SK-N-SH (cell line): ENCODE results near the gene BOLL. TPM values are rescaled to one million over a fixed set of nuclear protein-coding genes. Genes with fewer than 3 reads are reported as not detected.

Source experiments
- CTCF ChIA-PET: fragments of 300-600, 350-600 bp; formaldehyde crosslinking; extraction: SDS; loops from one replicate; lab custom pipeline; 2021; lab: Yijun Ruan, JAX
- POLR2A ChIA-PET: fragments of 350-600 bp; sonication (Branson Sonifier 250); formaldehyde crosslinking; extraction: SDS; loops from one replicate; lab custom pipeline; 2020; ENCODE audit warnings: antibody characterized with exemption, inconsistent platforms; lab: Yijun Ruan, JAX
- DNase-seq: peaks from one replicate; pipeline ENCODE4 v3.0.0; 2012
- H2AFZ ChIP-seq: fragments of 200-600 bp; sonication (generic); 2 replicates; pipeline ENCODE4 v1.8.1; 2016; ENCODE audit warnings: antibody characterized with exemption, mild to moderate bottlenecking, low read depth
- H3F3A ChIP-seq: fragments of 200-600 bp; sonication (generic); replicated peaks from 2 replicates; pipeline ENCODE3; 2016; ENCODE audit warnings: antibody characterized with exemption, mild to moderate bottlenecking; ENCODE audit not compliant: insufficient read depth
- H3K27ac ChIP-seq, 2 experiments: fragments of 200-500 bp in 1 of 2; fragments of 200-600 bp in 1 of 2; sonication (Bioruptor generic) in 1 of 2; sonication (generic), shearing (Covaris generic) in 1 of 2; 2 replicates each; pipeline versions ENCODE4 v1.5.1 to v1.6.1; 2014 to 2016; ENCODE audit warnings: low read depth in 2 of 2, inconsistent platforms in 1 of 2, low read length in 1 of 2, mild to moderate bottlenecking in 1 of 2, mixed read lengths in 1 of 2
- H3K27me3 ChIP-seq: fragments of 200-600 bp; sonication (generic), shearing (Covaris generic); 2 replicates; pipeline ENCODE4 v1.6.1; 2016; ENCODE audit warnings: mixed run types; ENCODE audit not compliant: insufficient read depth
- H3K36me3 ChIP-seq, 2 experiments: fragments of 200-500 bp in 1 of 2; fragments of 200-600 bp in 1 of 2; sonication (Bioruptor generic) in 1 of 2; sonication (generic) in 1 of 2; replicated peaks in 1 of 2; 2 replicates each; pipeline versions ENCODE3 to v1.5.1; 2014 to 2016; ENCODE audit warnings: low read length in 1 of 2, mild to moderate bottlenecking in 1 of 2; ENCODE audit not compliant: insufficient read depth in 2 of 2, control insufficient read depth in 1 of 2
- H3K4me1 ChIP-seq, 2 experiments: fragments of 200-500 bp in 1 of 2; fragments of 200-600 bp in 1 of 2; sonication (Bioruptor generic) in 1 of 2; sonication (generic), shearing (Covaris generic) in 1 of 2; 2 replicates each; pipeline versions ENCODE4 v1.5.1 to v1.6.1; 2014 to 2016; ENCODE audit warnings: low read depth in 1 of 2, low read length in 1 of 2, mixed run types in 1 of 2; ENCODE audit not compliant: insufficient read depth in 2 of 2, control insufficient read depth in 1 of 2
- H3K4me2 ChIP-seq: fragments of 200-600 bp; sonication (generic), shearing (Covaris generic); 2 replicates; pipeline ENCODE4 v1.6.1; 2017; ENCODE audit warnings: mixed run types
- H3K4me3 ChIP-seq, 2 experiments: fragments of 200-500 bp in 1 of 2; fragments of 200-600 bp in 1 of 2; sonication (Bioruptor generic) in 1 of 2; sonication (generic), shearing (Covaris generic) in 1 of 2; 2 replicates each; pipeline versions ENCODE4 v1.5.1 to v1.8.1; 2014 to 2016; ENCODE audit warnings: low read depth in 2 of 2, inconsistent platforms in 1 of 2, low read length in 1 of 2, mild to moderate bottlenecking in 1 of 2, mixed read lengths in 1 of 2, moderate library complexity in 1 of 2
- H3K79me2 ChIP-seq: fragments of 200-600 bp; sonication (generic); 2 replicates; pipeline ENCODE4 v1.8.1; 2017; ENCODE audit warnings: mild to moderate bottlenecking; ENCODE audit not compliant: insufficient read depth
- H3K9ac ChIP-seq: fragments of 200-600 bp; sonication (generic); 2 replicates; pipeline ENCODE4 v1.6.1; 2017; ENCODE audit warnings: mixed run types
- H3K9me2 ChIP-seq: fragments of 200-600 bp; sonication (generic); 2 replicates; pipeline ENCODE4 v1.6.1; 2017; ENCODE audit warnings: mixed run types
- H3K9me3 ChIP-seq: fragments of 200-600 bp; sonication (generic); 2 replicates; pipeline ENCODE4 v1.6.1; 2017; ENCODE audit warnings: mixed run types, mild to moderate bottlenecking, moderate library complexity
- H4K20me1 ChIP-seq: fragments of 200-600 bp; sonication (generic); 2 replicates; pipeline ENCODE4 v1.6.1; 2017; ENCODE audit warnings: mild to moderate bottlenecking, mixed run types; ENCODE audit not compliant: insufficient read depth
- FOXJ3 ChIP-seq: sonication (generic); formaldehyde crosslinking; IDR thresholded peaks from 2 replicates; pipeline ENCODE4 v1.5.1; 2020; ENCODE audit warnings: mild to moderate bottlenecking, missing genetic modification reagents
- FOXM1 ChIP-seq: IDR thresholded peaks from 2 replicates; pipeline ENCODE4 v1.4.0; 2012; ENCODE audit warnings: low read depth, mild to moderate bottlenecking
- MXI1 ChIP-seq: IDR thresholded peaks from 2 replicates; pipeline ENCODE4 v1.6.1; 2012; ENCODE audit warnings: mild to moderate bottlenecking, low read depth, low read length, improper control_type of control experiment
- POLR2AphosphoS5 ChIP-seq: IDR thresholded peaks from 2 replicates; pipeline ENCODE4 v1.6.1; 2012; ENCODE audit warnings: low read depth, low read length
- SIN3A ChIP-seq: IDR thresholded peaks from 2 replicates; pipeline ENCODE4 v1.6.1; 2012; ENCODE audit warnings: low read depth, mild to moderate bottlenecking, low read length, moderate library complexity, borderline replicate concordance
- SMC3 ChIP-seq: IDR thresholded peaks from 2 replicates; pipeline ENCODE4 v1.6.1; 2012; ENCODE audit warnings: low read depth, low read length, improper control_type of control experiment
- TAF1 ChIP-seq: IDR thresholded peaks from 2 replicates; pipeline ENCODE4 v1.6.1; 2012; ENCODE audit warnings: low read depth, mild to moderate bottlenecking, low read length, moderate library complexity, borderline replicate concordance
- TCF12 ChIP-seq: IDR thresholded peaks from 2 replicates; pipeline ENCODE4 v1.4.0; 2012
- YY1 ChIP-seq: IDR thresholded peaks from 2 replicates; pipeline ENCODE4 v1.4.0; 2012; ENCODE audit warnings: low read depth, mild to moderate bottlenecking
- WGBS: methylation state at CpG from one replicate; pipeline ENCODE4 v1.1.6; 2017; ENCODE audit warnings: low lambda C conversion rate; 5-methylcytosine and 5-hydroxymethylcytosine counted together
- polyA plus RNA-seq, 3 experiments: library from polyadenylated mRNA; depleted of rRNA; stranded (reverse); fragments of >200 nt; gene quantifications; 2 replicates each; pipeline ENCODE4 v1.2.3, GENCODE V29; 2012
- TF ChIP-seq, protein P1 (sequence below): IDR thresholded peaks from 2 replicates; pipeline ENCODE4 v1.6.1; 2012; ENCODE audit warnings: mild to moderate bottlenecking, low read depth, low read length, moderate library complexity
- TF ChIP-seq, protein P2 (sequence below): fragments of 150-350 bp; IDR thresholded peaks from 2 replicates; pipeline ENCODE4 v1.6.1; 2016; ENCODE audit warnings: mild to moderate bottlenecking, low read depth, low read length
- TF ChIP-seq, protein P3 (sequence below): IDR thresholded peaks from 2 replicates; pipeline ENCODE4 v1.4.0; 2012; ENCODE audit warnings: low read depth
- TF ChIP-seq, protein P4 (sequence below): fragments of 150-350 bp; IDR thresholded peaks from 2 replicates; pipeline ENCODE4 v1.6.1; 2017; ENCODE audit warnings: antibody characterized with exemption, low read length, low read depth, borderline replicate concordance
- TF ChIP-seq, protein P5 (sequence below): IDR thresholded peaks from 2 replicates; pipeline ENCODE4 v1.4.0; 2012; ENCODE audit warnings: low read depth, borderline replicate concordance
- TF ChIP-seq, protein P6 (sequence below): fragments of 200-600 bp; sonication (generic); IDR thresholded peaks from 2 replicates; pipeline ENCODE4 v1.6.1; 2017; ENCODE audit warnings: antibody characterized with exemption, mild to moderate bottlenecking, moderate library complexity

The BOLL gene
- polyA plus RNA-seq, 1 of the 3 experiments (the other 2 are of a cell fraction) = not detected

DNA sequence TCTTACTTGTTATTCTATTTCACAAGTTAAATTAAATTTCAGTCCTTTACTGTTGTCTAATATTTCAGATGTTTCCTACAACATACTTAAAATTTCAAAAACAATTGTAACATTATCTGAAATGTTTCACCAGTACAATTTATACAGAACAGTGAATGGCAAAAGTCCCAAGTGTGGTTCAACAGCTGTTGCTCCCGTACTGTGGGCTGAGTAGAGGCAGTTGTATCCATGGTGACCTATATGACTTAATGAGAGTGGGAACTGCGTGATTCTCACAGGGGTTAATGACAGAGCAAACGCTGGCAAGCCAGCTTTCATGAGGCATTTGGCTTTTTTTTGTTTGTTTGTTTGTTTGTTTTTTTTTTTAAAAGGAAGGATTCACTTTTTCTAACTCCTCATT lies 13.9 kb upstream of the BOLL start:
- no peak for TF ChIP-seq POLR2AphosphoS5
- no peak for TF ChIP-seq SIN3A
- TF ChIP-seq, protein P1, sequence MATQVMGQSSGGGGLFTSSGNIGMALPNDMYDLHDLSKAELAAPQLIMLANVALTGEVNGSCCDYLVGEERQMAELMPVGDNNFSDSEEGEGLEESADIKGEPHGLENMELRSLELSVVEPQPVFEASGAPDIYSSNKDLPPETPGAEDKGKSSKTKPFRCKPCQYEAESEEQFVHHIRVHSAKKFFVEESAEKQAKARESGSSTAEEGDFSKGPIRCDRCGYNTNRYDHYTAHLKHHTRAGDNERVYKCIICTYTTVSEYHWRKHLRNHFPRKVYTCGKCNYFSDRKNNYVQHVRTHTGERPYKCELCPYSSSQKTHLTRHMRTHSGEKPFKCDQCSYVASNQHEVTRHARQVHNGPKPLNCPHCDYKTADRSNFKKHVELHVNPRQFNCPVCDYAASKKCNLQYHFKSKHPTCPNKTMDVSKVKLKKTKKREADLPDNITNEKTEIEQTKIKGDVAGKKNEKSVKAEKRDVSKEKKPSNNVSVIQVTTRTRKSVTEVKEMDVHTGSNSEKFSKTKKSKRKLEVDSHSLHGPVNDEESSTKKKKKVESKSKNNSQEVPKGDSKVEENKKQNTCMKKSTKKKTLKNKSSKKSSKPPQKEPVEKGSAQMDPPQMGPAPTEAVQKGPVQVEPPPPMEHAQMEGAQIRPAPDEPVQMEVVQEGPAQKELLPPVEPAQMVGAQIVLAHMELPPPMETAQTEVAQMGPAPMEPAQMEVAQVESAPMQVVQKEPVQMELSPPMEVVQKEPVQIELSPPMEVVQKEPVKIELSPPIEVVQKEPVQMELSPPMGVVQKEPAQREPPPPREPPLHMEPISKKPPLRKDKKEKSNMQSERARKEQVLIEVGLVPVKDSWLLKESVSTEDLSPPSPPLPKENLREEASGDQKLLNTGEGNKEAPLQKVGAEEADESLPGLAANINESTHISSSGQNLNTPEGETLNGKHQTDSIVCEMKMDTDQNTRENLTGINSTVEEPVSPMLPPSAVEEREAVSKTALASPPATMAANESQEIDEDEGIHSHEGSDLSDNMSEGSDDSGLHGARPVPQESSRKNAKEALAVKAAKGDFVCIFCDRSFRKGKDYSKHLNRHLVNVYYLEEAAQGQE = no peak
- H3K36me3 ChIP-seq = no peaks in the 10 kb centered on the region
- ChIA-PET POLR2A (no interaction called here), CTCF (interaction anchor here (1.0 to 5.8 kb wide), 4 partner anchors 51 to 510 kb away, joined by 3 to 69 read pairs (median 3); no protein-coding TSS in a partner anchor)
- H3K4me3 ChIP-seq = no peak overlapping the region
- no peak overlapping the region for H3K4me2 ChIP-seq
- peaks cover 0 to 7% of the 10 kb centered on the region in 2 experiments; a peak in 2 of 4 replicates for H3K4me1 ChIP-seq
- H3K27me3 ChIP-seq = no peaks in the 10 kb centered on the region
- WGBS = 80% methylated on average over 3 of the region's 3 CpGs
- no peak for DNase-seq
- no peaks in the 10 kb centered on the region for H3K9me3 ChIP-seq
- no peaks in the 10 kb centered on the region for H3K9me2 ChIP-seq
- H2AFZ ChIP-seq = no peak overlapping the region
- no peak overlapping the region for H3K9ac ChIP-seq
- H3F3A ChIP-seq = no peaks in the 10 kb centered on the region
- H3K79me2 ChIP-seq = peaks cover 4% of the 10 kb centered on the region; the same call in 1 of the 2 replicates
- no peak overlapping the region for H3K27ac ChIP-seq
- H4K20me1 ChIP-seq = no peaks in the 10 kb centered on the region

DNA sequence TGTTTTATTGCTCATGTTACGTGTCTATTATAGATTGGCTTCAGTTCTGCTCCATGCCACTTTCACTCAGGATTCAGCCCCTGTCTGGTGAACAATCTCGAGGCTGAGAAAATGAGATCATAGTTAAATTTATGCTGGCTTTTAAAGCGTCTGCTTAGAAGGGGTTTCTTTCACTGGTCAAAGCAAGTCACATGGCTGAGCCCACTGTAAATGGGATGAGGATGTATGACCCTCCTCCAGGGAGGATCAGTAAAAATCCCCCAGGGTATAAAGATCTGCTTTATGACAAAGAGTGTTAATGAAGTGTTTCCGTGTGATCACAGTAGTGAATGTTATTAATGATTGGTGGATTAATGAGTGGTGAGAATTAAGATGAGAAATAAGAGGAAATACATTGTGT lies 13.1 kb upstream of the BOLL start:
- no peaks in the 10 kb centered on the region for H4K20me1 ChIP-seq
- no peaks in the 10 kb centered on the region; the same call in 1 of the 2 replicates for H3K79me2 ChIP-seq
- H2AFZ ChIP-seq = no peak overlapping the region
- H3K4me1 ChIP-seq = peaks cover 0 to 2% of the 10 kb centered on the region in 2 experiments; a peak in 1 of 4 replicates
- H3K4me2 ChIP-seq = no peak overlapping the region
- no peak overlapping the region for H3K9ac ChIP-seq
- WGBS = 61% methylated on average over 4 of the region's 4 CpGs
- H3K36me3 ChIP-seq = no peaks in the 10 kb centered on the region
- CTCF ChIA-PET = interaction anchor here (1.0 to 5.8 kb wide), 2 partner anchors 498 to 511 kb away, joined by 3 to 69 read pairs; no protein-coding TSS in a partner anchor
- H3K9me3 ChIP-seq = no peaks in the 10 kb centered on the region; the same call in 1 of the 2 replicates
- H3F3A ChIP-seq = no peaks in the 10 kb centered on the region
- H3K27ac ChIP-seq = no peak overlapping the region
- no peak for DNase-seq
- H3K9me2 ChIP-seq = no peaks in the 10 kb centered on the region
- POLR2A ChIA-PET = no interaction called here
- no peak overlapping the region for H3K4me3 ChIP-seq
- no peaks in the 10 kb centered on the region for H3K27me3 ChIP-seq
- TF ChIP-seq, protein P2, sequence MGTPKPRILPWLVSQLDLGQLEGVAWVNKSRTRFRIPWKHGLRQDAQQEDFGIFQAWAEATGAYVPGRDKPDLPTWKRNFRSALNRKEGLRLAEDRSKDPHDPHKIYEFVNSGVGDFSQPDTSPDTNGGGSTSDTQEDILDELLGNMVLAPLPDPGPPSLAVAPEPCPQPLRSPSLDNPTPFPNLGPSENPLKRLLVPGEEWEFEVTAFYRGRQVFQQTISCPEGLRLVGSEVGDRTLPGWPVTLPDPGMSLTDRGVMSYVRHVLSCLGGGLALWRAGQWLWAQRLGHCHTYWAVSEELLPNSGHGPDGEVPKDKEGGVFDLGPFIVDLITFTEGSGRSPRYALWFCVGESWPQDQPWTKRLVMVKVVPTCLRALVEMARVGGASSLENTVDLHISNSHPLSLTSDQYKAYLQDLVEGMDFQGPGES = no peak
- TF ChIP-seq SMC3 = no peak
- TF ChIP-seq MXI1 = no peak
- no peak for TF ChIP-seq FOXM1
- TF ChIP-seq TAF1 = no peak
- TF ChIP-seq YY1 = no peak
- TF ChIP-seq, protein P3, sequence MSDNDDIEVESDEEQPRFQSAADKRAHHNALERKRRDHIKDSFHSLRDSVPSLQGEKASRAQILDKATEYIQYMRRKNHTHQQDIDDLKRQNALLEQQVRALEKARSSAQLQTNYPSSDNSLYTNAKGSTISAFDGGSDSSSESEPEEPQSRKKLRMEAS = no peak
- TF ChIP-seq TCF12 = no peak
- TF ChIP-seq, protein P4, sequence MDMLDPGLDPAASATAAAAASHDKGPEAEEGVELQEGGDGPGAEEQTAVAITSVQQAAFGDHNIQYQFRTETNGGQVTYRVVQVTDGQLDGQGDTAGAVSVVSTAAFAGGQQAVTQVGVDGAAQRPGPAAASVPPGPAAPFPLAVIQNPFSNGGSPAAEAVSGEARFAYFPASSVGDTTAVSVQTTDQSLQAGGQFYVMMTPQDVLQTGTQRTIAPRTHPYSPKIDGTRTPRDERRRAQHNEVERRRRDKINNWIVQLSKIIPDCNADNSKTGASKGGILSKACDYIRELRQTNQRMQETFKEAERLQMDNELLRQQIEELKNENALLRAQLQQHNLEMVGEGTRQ = no peak
- no peak for TF ChIP-seq SIN3A
- TF ChIP-seq POLR2AphosphoS5 = no peak
- no peak for TF ChIP-seq FOXJ3 (CRISPR knock-in tag)
- TF ChIP-seq, protein P5, sequence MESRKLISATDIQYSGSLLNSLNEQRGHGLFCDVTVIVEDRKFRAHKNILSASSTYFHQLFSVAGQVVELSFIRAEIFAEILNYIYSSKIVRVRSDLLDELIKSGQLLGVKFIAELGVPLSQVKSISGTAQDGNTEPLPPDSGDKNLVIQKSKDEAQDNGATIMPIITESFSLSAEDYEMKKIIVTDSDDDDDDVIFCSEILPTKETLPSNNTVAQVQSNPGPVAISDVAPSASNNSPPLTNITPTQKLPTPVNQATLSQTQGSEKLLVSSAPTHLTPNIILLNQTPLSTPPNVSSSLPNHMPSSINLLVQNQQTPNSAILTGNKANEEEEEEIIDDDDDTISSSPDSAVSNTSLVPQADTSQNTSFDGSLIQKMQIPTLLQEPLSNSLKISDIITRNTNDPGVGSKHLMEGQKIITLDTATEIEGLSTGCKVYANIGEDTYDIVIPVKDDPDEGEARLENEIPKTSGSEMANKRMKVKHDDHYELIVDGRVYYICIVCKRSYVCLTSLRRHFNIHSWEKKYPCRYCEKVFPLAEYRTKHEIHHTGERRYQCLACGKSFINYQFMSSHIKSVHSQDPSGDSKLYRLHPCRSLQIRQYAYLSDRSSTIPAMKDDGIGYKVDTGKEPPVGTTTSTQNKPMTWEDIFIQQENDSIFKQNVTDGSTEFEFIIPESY = no peak
- TF ChIP-seq, protein P6, sequence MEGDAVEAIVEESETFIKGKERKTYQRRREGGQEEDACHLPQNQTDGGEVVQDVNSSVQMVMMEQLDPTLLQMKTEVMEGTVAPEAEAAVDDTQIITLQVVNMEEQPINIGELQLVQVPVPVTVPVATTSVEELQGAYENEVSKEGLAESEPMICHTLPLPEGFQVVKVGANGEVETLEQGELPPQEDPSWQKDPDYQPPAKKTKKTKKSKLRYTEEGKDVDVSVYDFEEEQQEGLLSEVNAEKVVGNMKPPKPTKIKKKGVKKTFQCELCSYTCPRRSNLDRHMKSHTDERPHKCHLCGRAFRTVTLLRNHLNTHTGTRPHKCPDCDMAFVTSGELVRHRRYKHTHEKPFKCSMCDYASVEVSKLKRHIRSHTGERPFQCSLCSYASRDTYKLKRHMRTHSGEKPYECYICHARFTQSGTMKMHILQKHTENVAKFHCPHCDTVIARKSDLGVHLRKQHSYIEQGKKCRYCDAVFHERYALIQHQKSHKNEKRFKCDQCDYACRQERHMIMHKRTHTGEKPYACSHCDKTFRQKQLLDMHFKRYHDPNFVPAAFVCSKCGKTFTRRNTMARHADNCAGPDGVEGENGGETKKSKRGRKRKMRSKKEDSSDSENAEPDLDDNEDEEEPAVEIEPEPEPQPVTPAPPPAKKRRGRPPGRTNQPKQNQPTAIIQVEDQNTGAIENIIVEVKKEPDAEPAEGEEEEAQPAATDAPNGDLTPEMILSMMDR = no peak
